ENCODE measurements around the gene ENDOD1. TPM values are rescaled to one million over a fixed set of nuclear protein-coding genes. Genes with fewer than 3 reads are reported as not detected.

ENDOD1 gene
- total and polyA plus RNA-seq, 2 experiments from 2014 or later, result 0.76 to 4.0 TPM

- TF ChIP-seq JUNB (IDR thresholded peaks at IDR 0.05; ENCODE audit: unreplicated experiment) (no peak), ETS1 (IDR thresholded peaks at IDR 0.05) (no peak), REST (IDR thresholded peaks at IDR 0.05; ENCODE audit: unreplicated experiment) (no peak), STAT1 (IDR thresholded peaks at IDR 0.05; ENCODE audit: unreplicated experiment) (no peak), ZNF114 (CRISPR knock-in tag; IDR thresholded peaks at IDR 0.05) (no peak), CREB1 (CRISPR knock-in tag; IDR thresholded peaks at IDR 0.05; ENCODE audit: low read depth) (no peak)
Observed at GRCh38 chr11:95042239-95042638, 47.4 kb upstream of the ENDOD1 start (continued).

- H3K4me3 Mint-ChIP-seq, result no peak overlapping the region
- TF ChIP-seq ZNF462 (CRISPR knock-in tag; IDR thresholded peaks at IDR 0.05) (no peak), CREB1 (CRISPR knock-in tag; IDR thresholded peaks at IDR 0.05; ENCODE audit: low read depth) (no peak), ETS1 (IDR thresholded peaks at IDR 0.05) (no peak)
- ATAC-seq, result no peak
Observed at GRCh38 chr11:95042906-95043305, 46.7 kb upstream of the ENDOD1 start.

More at GRCh38 chr11:95042906-95043305, 46.7 kb upstream of the ENDOD1 start:
- no peaks in the 10 kb centered on the region for H3F3A ChIP-seq (replicated peaks; ENCODE audit: low read depth)
- no peaks in the 10 kb centered on the region for H3K27me3 ChIP-seq (ENCODE audit: insufficient read depth)
- no peak overlapping the region for H2AFZ ChIP-seq
- no peaks in the 10 kb centered on the region for H4K20me1 ChIP-seq (replicated peaks; ENCODE audit: insufficient read depth)
- no peak overlapping the region for H3K27ac ChIP-seq (ENCODE audit: low read depth)
- H3K36me3 ChIP-seq (ENCODE audit: insufficient read depth), result no peaks in the 10 kb centered on the region
- H3K27me3 Mint-ChIP-seq (ENCODE audit: insufficient read depth, low read depth, poor library complexity), result no peaks in the 10 kb centered on the region
- H3K4me3 ChIP-seq, result no peak overlapping the region
- H3K79me2 ChIP-seq (replicated peaks; ENCODE audit: insufficient read depth), result no peaks in the 10 kb centered on the region
- no peaks in the 10 kb centered on the region for H3K4me1 Mint-ChIP-seq
- no peak overlapping the region for H3K4me2 ChIP-seq
- H3K27ac Mint-ChIP-seq, result no peak overlapping the region
- H3K36me3 Mint-ChIP-seq (ENCODE audit: low read depth), result no peaks in the 10 kb centered on the region
- H3K9me3 Mint-ChIP-seq, result no peaks in the 10 kb centered on the region
- 0 out of 2 replicates have a peak, but pooled peaks cover 2% of the 10 kb centered on the region for H3K9me2 ChIP-seq (ENCODE audit: insufficient read depth)
- no peaks in the 10 kb centered on the region for H3K4me1 ChIP-seq (ENCODE audit: insufficient read depth)
- DNase-seq (ENCODE audit: low spot score), result no peak
